ENCODE results near the gene KLF15. TPM values are rescaled to one million over a fixed set of nuclear protein-coding genes. Genes with fewer than 3 reads are reported as not detected.

The KLF15 gene
- total RNA-seq = 0.33 and 0.38 TPM in 2 replicates

DNA sequence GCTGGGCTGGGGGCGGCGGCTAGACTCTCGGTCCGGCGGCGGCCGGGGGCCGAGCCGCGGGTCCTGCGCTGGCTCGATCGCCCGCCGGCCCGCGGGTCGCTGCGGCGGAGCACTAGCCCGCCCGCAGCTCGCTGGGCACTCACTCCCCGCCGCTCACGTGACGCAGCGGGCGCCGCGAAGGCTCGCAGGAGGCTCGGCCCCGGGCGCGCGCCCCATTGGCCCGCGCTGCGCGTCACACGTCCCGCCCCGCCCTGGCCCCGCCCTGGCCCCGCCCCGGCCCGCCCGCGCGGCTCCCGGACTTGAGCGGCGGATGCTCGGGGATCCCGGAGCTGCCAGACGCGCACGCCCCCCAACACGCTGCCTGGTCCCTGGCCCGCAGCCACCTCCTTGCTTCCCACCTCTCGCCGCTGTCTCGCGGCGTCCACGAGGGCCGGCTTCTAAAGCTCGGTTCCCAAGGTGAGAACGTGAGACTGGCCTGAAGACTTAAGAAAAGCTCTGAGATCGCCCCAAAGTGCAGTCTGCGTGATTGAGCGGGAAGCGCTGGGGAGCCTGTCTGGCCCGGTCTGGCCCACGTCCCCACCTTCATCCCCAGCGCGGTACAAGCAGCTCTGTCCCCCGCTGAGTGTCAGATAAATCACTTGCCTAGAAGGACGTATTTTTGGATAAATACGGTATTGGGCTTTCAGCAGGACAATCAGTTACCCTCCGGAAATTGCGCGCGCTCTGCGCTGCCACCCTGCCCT, at the start of gene KLF15:
Gene KLF15, minus strand, starts transcription at position 114 of the 743 bp plus-strand sequence. CDS start 4,486 bp downstream, outside the sequence.

GRCh38 chr3:126394179-126394976, 37.2 kb upstream of the KLF15 start, which contains the start of gene CFAP100:
TSS of gene CFAP100 (plus strand) at chr3:126394909. CDS start at chr3:126396001, 1,092 bp downstream.

Other genes starting within 250 kb of the KLF15 start
- 0.25 and 0.49 TPM in 2 replicates for gene ALDH1L1, start 176.8 kb downstream of the KLF15 start, total RNA-seq
- gene CFAP100, start 37.5 kb upstream of the KLF15 start, total RNA-seq = not detected in 2 replicates
- gene ZXDC, start 118.5 kb upstream of the KLF15 start, total RNA-seq = 16.3 and 31.4 TPM in 2 replicates
- gene UROC1, start 160.4 kb upstream of the KLF15 start, total RNA-seq = not detected in 2 replicates
- gene CHST13, start 166.7 kb upstream of the KLF15 start, total RNA-seq = 0.16 and 0.63 TPM in 2 replicates
- not detected in 2 replicates for gene C3orf22, start 201.5 kb upstream of the KLF15 start, total RNA-seq

Data from mesangial cell (primary cell).